IMR-90 (cell line): ENCODE data around the gene GABBR2. TPM values are rescaled to one million over a fixed set of nuclear protein-coding genes. Genes with fewer than 3 reads are reported as not detected.

Source experiments
- ATAC-seq: fragments of 200-7000 bp; cut with Tn5 transposase; 2 replicates; pipeline ENCODE4 v1.9.1; 2020; ENCODE audit warnings: low read depth, mild to moderate bottlenecking, moderate library complexity
- BruUV-seq: library from RNA; stranded (reverse); fragments of 400-500 nt; replicated peaks from 2 replicates; lab custom pipeline; 2021; lab: Mats Ljungman, UMichigan
- CTCF ChIA-PET: fragments of 300-600 bp; formaldehyde crosslinking; extraction: SDS; loops from one replicate; lab custom pipeline; 2021; ENCODE audit warnings: antibody characterized with exemption; lab: Yijun Ruan, JAX
- POLR2A ChIA-PET: fragments of 300-600 bp; sonication (Branson Sonifier 250); formaldehyde crosslinking; loops from one replicate; lab custom pipeline; 2022; ENCODE audit warnings: antibody characterized with exemption; ENCODE audit not compliant: unreplicated experiment; lab: Charles Lee
- DNase-seq: peaks from one replicate; pipeline ENCODE4 v3.0.0; 2013
- H2AFZ ChIP-seq: replicated peaks from 2 replicates; pipeline ENCODE3; 2013; ENCODE audit warnings: low read length, mild to moderate bottlenecking; ENCODE audit not compliant: poor library complexity
- H2AK5ac ChIP-seq: 2 replicates; pipeline ENCODE4 v1.6.1; 2013; ENCODE audit warnings: low read depth, low read length, inconsistent platforms
- H2AK9ac ChIP-seq: replicated peaks from 2 replicates; pipeline ENCODE3; 2013; ENCODE audit warnings: mild to moderate bottlenecking, low read depth, low read length, moderate library complexity; ENCODE audit not compliant: poor library complexity
- H2BK120ac ChIP-seq: 2 replicates; pipeline ENCODE4 v1.6.1; 2013; ENCODE audit warnings: low read depth, low read length, inconsistent platforms
- H2BK15ac ChIP-seq: 3 replicates; pipeline ENCODE4 v1.6.1; 2013; ENCODE audit warnings: low read depth, low read length, inconsistent platforms
- H2BK20ac ChIP-seq: 2 replicates; pipeline ENCODE4 v1.6.1; 2013; ENCODE audit warnings: low read depth, mild to moderate bottlenecking, inconsistent platforms, low read length, moderate library complexity
- H2BK5ac ChIP-seq: 2 replicates; pipeline ENCODE4 v1.6.1; 2013; ENCODE audit warnings: mild to moderate bottlenecking, low read depth, low read length, inconsistent platforms; ENCODE audit not compliant: poor library complexity, severe bottlenecking
- H3K14ac ChIP-seq: replicated peaks from 2 replicates; pipeline ENCODE4 v1.6.1; 2013; ENCODE audit warnings: low read depth, low read length, inconsistent platforms
- H3K18ac ChIP-seq: 2 replicates; pipeline ENCODE4 v1.6.1; 2013; ENCODE audit warnings: low read depth, low read length, control low read depth
- H3K23ac ChIP-seq: 2 replicates; pipeline ENCODE4 v1.6.1; 2013; ENCODE audit warnings: low read depth, low read length, inconsistent platforms
- H3K27ac ChIP-seq: 2 replicates; pipeline ENCODE4 v1.5.1; 2013; ENCODE audit warnings: mild to moderate bottlenecking, control low read depth, low read length; ENCODE audit not compliant: insufficient read depth
- H3K27me3 ChIP-seq: 2 replicates; pipeline ENCODE4 v1.6.1; 2013; ENCODE audit warnings: low read length; ENCODE audit not compliant: control insufficient read depth, insufficient read depth
- H3K36me3 ChIP-seq: 2 replicates; pipeline ENCODE4 v1.6.1; 2013; ENCODE audit warnings: low read length, mixed read lengths; ENCODE audit not compliant: control insufficient read depth, insufficient read depth
- H3K4ac ChIP-seq: 2 replicates; pipeline ENCODE4 v1.6.1; 2013; ENCODE audit warnings: low read depth, low read length, inconsistent platforms
- H3K4me1 ChIP-seq: 2 replicates; pipeline ENCODE4 v1.6.1; 2013; ENCODE audit warnings: low read length, mixed read lengths; ENCODE audit not compliant: control insufficient read depth, insufficient read depth
- H3K4me2 ChIP-seq: 2 replicates; pipeline ENCODE4 v1.6.1; 2013; ENCODE audit warnings: low read depth, mild to moderate bottlenecking, control low read depth, low read length, moderate library complexity
- H3K4me3 ChIP-seq: 2 replicates; pipeline ENCODE4 v1.5.1; 2013; ENCODE audit warnings: low read depth, mild to moderate bottlenecking, control low read depth, low read length, moderate library complexity; ENCODE audit not compliant: insufficient read depth
- H3K56ac ChIP-seq: 2 replicates; pipeline ENCODE4 v1.6.1; 2013; ENCODE audit warnings: low read length, inconsistent platforms; ENCODE audit not compliant: insufficient read depth; ENCODE audit errors: extremely low read depth
- H3K79me1 ChIP-seq, 2 experiments: 2 replicates each; pipeline ENCODE4 v1.6.1; 2013; ENCODE audit warnings: low read length in 2 of 2, inconsistent platforms in 1 of 2, low read depth in 1 of 2
- H3K9ac ChIP-seq: 2 replicates; pipeline ENCODE4 v1.6.1; 2013; ENCODE audit warnings: low read depth, low read length, control low read depth
- H3K9me1 ChIP-seq: 2 replicates; pipeline ENCODE4 v1.6.1; 2013; ENCODE audit warnings: low read length, inconsistent platforms; ENCODE audit not compliant: insufficient read depth
- H3K9me3 ChIP-seq: 2 replicates; pipeline ENCODE4 v1.6.1; 2013; ENCODE audit warnings: low read length; ENCODE audit not compliant: control insufficient read depth, insufficient read depth
- H4K20me1 ChIP-seq: 2 replicates; pipeline ENCODE4 v1.6.1; 2013; ENCODE audit warnings: low read length, inconsistent platforms; ENCODE audit not compliant: insufficient read depth
- H4K5ac ChIP-seq: 2 replicates; pipeline ENCODE4 v1.6.1; 2013; ENCODE audit warnings: mild to moderate bottlenecking, low read depth, low read length, control low read depth
- H4K8ac ChIP-seq, 2 experiments: 2 replicates each; pipeline ENCODE4 v1.6.1; 2013; ENCODE audit warnings: low read depth in 2 of 2, low read length in 2 of 2, control low read depth in 1 of 2, inconsistent platforms in 1 of 2
- H4K91ac ChIP-seq: 2 replicates; pipeline ENCODE4 v1.6.1; 2013; ENCODE audit warnings: low read depth, low read length, inconsistent platforms; ENCODE audit not compliant: insufficient read depth
- BHLHE40 ChIP-seq: fragments of 150-350 bp; IDR thresholded peaks from 2 replicates; pipeline ENCODE4 v1.6.1; 2016; ENCODE audit warnings: mild to moderate bottlenecking, low read depth, low read length
- FOS ChIP-seq: fragments of 150-350 bp; IDR thresholded peaks from 2 replicates; pipeline ENCODE4 v1.6.1; 2016; ENCODE audit warnings: low read depth, low read length
- MAFK ChIP-seq: IDR thresholded peaks from 2 replicates; pipeline ENCODE4 v1.6.1; 2012; ENCODE audit warnings: low read depth, low read length, improper control_type of control experiment
- MAZ ChIP-seq: IDR thresholded peaks from 2 replicates; pipeline ENCODE4 v1.6.1; 2012; ENCODE audit warnings: low read depth, mild to moderate bottlenecking, low read length, improper control_type of control experiment, moderate library complexity, borderline replicate concordance
- MXI1 ChIP-seq: IDR thresholded peaks from 2 replicates; pipeline ENCODE4 v1.6.1; 2012; ENCODE audit warnings: low read depth, mild to moderate bottlenecking, low read length, moderate library complexity, borderline replicate concordance
- NFE2L2 ChIP-seq: fragments of 150-350 bp; IDR thresholded peaks from 2 replicates; pipeline ENCODE4 v1.6.1; 2016; ENCODE audit warnings: low read depth, mild to moderate bottlenecking, low read length
- POLR2A ChIP-seq: IDR thresholded peaks from 2 replicates; pipeline ENCODE4 v1.6.1; 2012; ENCODE audit warnings: mild to moderate bottlenecking, low read depth, low read length
- RAD21 ChIP-seq: IDR thresholded peaks from 2 replicates; pipeline ENCODE4 v1.6.1; 2012; ENCODE audit warnings: low read length, improper control_type of control experiment
- RCOR1 ChIP-seq: IDR thresholded peaks from 2 replicates; pipeline ENCODE4 v1.6.1; 2012; ENCODE audit warnings: mild to moderate bottlenecking, low read length, improper control_type of control experiment; ENCODE audit not compliant: insufficient replicate concordance
- SMC3 ChIP-seq: fragments of 150-350 bp; IDR thresholded peaks from 2 replicates; pipeline ENCODE4 v1.6.1; 2016; ENCODE audit warnings: low read depth, mild to moderate bottlenecking, antibody characterized with exemption, low read length, moderate library complexity
- WGBS, 2 experiments: methylation state at CpG; one replicate each; pipeline versions ENCODE4 v1.1.5 to v1.1.7; 2013; ENCODE audit warnings: missing lambda C conversion rate in 2 of 2; ENCODE audit not compliant: insufficient read length in 1 of 2; ENCODE audit errors: extremely low coverage in 2 of 2; 5-methylcytosine and 5-hydroxymethylcytosine counted together
- dilution Hi-C: fragments of 300-500 bp; cut with HindIII; formaldehyde crosslinking; loops from one replicate; pipeline ENCODE4 v1.14.3; 2018; ENCODE audit warnings: low sequenced_read_pairs; ENCODE audit not compliant: unreplicated experiment
- in situ Hi-C: fragments of 300-500 bp; cut with MboI; formaldehyde crosslinking; loops from 3 replicates; pipeline ENCODE4 v1.14.3; 2019; ENCODE audit warnings: low sequenced_read_pairs, inconsistent platforms, mixed read lengths
- intact Hi-C: fragments of 100-400 bp; cut with micrococcal nuclease; formaldehyde crosslinking; loops from 2 replicates; pipeline ENCODE4 v1.10.0; 2022
- polyA plus RNA-seq, 3 experiments: library from polyadenylated mRNA; depleted of rRNA; stranded (reverse); fragments of >200 nt; gene quantifications; 2 replicates each; pipeline ENCODE4 v1.2.3, GENCODE V29; 2012; ENCODE audit warnings: low replicate concordance in 1 of 3
- total RNA-seq: library from RNA; depleted of rRNA; stranded (reverse); fragments of >200 nt; gene quantifications from 2 replicates; pipeline ENCODE4 v1.2.3, GENCODE V29; 2012

GABBR2 gene
- total and polyA plus RNA-seq, 2 of the 4 experiments (the other 2 are of a cell fraction), result 14.2 to 20.3 TPM

DNA sequence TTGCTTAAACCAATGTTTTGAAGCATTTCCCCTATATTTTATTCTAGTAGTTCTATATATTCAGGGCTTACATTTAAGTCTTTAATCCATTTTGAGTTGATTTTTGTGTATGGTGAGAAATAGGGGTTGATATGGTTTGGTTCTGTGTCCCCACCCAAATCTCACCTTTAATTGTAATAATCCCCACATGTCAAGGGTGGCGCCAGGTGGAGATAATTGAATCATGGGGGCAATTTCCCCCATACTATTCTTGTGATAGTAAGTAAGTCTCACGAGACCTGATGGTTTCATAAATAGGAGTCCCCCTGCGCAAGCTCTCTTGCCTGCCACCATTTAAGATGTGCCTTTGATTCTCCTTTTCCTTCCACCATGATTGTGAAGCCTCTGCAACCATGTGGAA, 361.1 kb downstream of the GABBR2 start:
- no peak overlapping the region for H3K23ac ChIP-seq
- H3K4me2 ChIP-seq, result no peak overlapping the region
- no peak overlapping the region for H2BK20ac ChIP-seq
- no peaks in the 10 kb centered on the region; a peak in 1 of 4 replicates for H3K79me1 ChIP-seq
- H3K9me3 ChIP-seq, result no peaks in the 10 kb centered on the region; the same call in 1 of the 2 replicates
- TF ChIP-seq POLR2A (no peak), RCOR1 (no peak), FOS (no peak), MAFK (no peak), BHLHE40 (no peak), MXI1 (no peak), MAZ (no peak), NFE2L2 (no peak), SMC3 (no peak), RAD21 (no peak)
- dilution Hi-C loops, result no loop called here
- no CpG with 5 or more reads among the region's 3 CpGs for WGBS, 2 experiments
- ATAC-seq, result no peak
- H2BK15ac ChIP-seq, result no peak overlapping the region
- no peak overlapping the region for H2AK9ac ChIP-seq
- no peak overlapping the region for H2BK5ac ChIP-seq
- H3K18ac ChIP-seq, result no peak overlapping the region
- no peak overlapping the region for H3K14ac ChIP-seq
- H4K20me1 ChIP-seq, result no peaks in the 10 kb centered on the region
- no TSS peak for BruUV-seq
- no peak overlapping the region for H4K5ac ChIP-seq
- H3K4me3 ChIP-seq, result no peak overlapping the region
- no peak overlapping the region for H4K8ac ChIP-seq
- ChIA-PET CTCF (no interaction called here), POLR2A (no interaction called here)
- H3K9me1 ChIP-seq, result peaks cover 3% of the 10 kb centered on the region; the same call in 1 of the 2 replicates
- no peak overlapping the region for H2AK5ac ChIP-seq
- no peak overlapping the region for H3K4ac ChIP-seq
- H3K27ac ChIP-seq, result no peak overlapping the region
- H2AFZ ChIP-seq, result no peak overlapping the region
- intact Hi-C loops, result no loop called here
- H3K27me3 ChIP-seq, result no peaks in the 10 kb centered on the region
- H3K36me3 ChIP-seq, result no peaks in the 10 kb centered on the region
- H4K91ac ChIP-seq, result no peak overlapping the region
- in situ Hi-C loops, result no loop called here
- no peak for DNase-seq
- H2BK120ac ChIP-seq, result no peak overlapping the region
- peaks cover 2% of the 10 kb centered on the region; the same call in 1 of the 2 replicates for H3K4me1 ChIP-seq
- H3K56ac ChIP-seq, result no peak overlapping the region
- no peak overlapping the region for H3K9ac ChIP-seq
